Activated CD4-positive, alpha-beta T cell treated with anti-CD3 and anti-CD28 coated beads, Interleukin-2, amount 10 ng/mL, durations not matched to agents 7 days and 5 days (primary cell): ENCODE measurements around the gene IL17RD. TPM values are rescaled to one million over a fixed set of nuclear protein-coding genes. Genes with fewer than 3 reads are reported as not detected.

Source experiments
- CTCF ChIA-PET: fragments of 350-600 bp; sonication (Branson Sonifier 250); formaldehyde crosslinking; loops from one replicate; lab custom pipeline; 2021; ENCODE audit warnings: antibody characterized with exemption; lab: Charles Lee
- POLR2A ChIA-PET: fragments of 350-600 bp; sonication (Branson Sonifier 250); formaldehyde crosslinking; loops from one replicate; lab custom pipeline; 2021; ENCODE audit warnings: antibody characterized with exemption; lab: Charles Lee
- DNase-seq: peaks from one replicate; pipeline ENCODE4 v3.0.0-alpha.2; 2020
- H3K27ac Mint-ChIP-seq: one replicate; pipeline ENCODE4 v1.8.0; 2021; ENCODE audit warnings: mild to moderate bottlenecking, moderate library complexity, mixed read lengths
- H3K27me3 Mint-ChIP-seq: one replicate; pipeline ENCODE4 v1.8.0; 2021; ENCODE audit warnings: mixed read lengths
- H3K36me3 Mint-ChIP-seq: one replicate; pipeline ENCODE4 v1.8.0; 2021; ENCODE audit warnings: low read depth, mixed read lengths
- H3K4me1 Mint-ChIP-seq: one replicate; pipeline ENCODE4 v1.8.0; 2021; ENCODE audit warnings: mixed read lengths
- H3K4me3 Mint-ChIP-seq: one replicate; pipeline ENCODE4 v1.8.0; 2021; ENCODE audit warnings: mild to moderate bottlenecking, moderate library complexity, mixed read lengths
- H3K9me3 Mint-ChIP-seq: one replicate; pipeline ENCODE4 v1.8.0; 2021; ENCODE audit warnings: mixed read lengths
- total RNA-seq, 2 experiments: library from RNA; stranded (reverse); gene quantifications; one replicate each; pipeline ENCODE4 v1.2.3, GENCODE V29; 2021

The IL17RD gene
- total RNA-seq, 2 experiments from 2014 or later: not detected

DNA sequence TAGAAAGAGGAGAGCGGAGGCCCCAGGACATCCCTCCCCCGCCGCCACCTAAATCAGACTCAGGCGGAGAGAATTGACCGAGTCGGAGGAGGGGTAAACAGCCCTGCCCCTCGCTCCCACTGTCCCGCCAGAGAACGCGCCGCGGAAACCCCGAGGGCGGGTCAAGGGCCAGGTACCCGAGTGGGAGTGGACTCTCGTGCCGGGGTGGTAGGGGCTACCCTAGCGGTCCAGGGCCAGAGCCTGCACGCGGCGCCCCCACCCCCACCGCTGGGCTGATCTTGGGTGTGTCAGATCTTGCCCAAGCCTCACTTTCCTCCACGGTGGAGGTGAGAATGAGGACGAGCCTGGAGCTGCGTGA lies 85.7 kb downstream of the IL17RD start:
- peaks cover 3% of the 10 kb centered on the region for H3K4me1 Mint-ChIP-seq
- CTCF ChIA-PET: no interaction called here
- POLR2A ChIA-PET: no interaction called here
- H3K4me3 Mint-ChIP-seq: peak overlapping the region; percentile 31
- no peaks in the 10 kb centered on the region for H3K36me3 Mint-ChIP-seq
- no peaks in the 10 kb centered on the region for H3K9me3 Mint-ChIP-seq
- H3K27ac Mint-ChIP-seq: no peak overlapping the region
- peaks cover 51% of the 10 kb centered on the region for H3K27me3 Mint-ChIP-seq
- DNase-seq: no peak

DNA sequence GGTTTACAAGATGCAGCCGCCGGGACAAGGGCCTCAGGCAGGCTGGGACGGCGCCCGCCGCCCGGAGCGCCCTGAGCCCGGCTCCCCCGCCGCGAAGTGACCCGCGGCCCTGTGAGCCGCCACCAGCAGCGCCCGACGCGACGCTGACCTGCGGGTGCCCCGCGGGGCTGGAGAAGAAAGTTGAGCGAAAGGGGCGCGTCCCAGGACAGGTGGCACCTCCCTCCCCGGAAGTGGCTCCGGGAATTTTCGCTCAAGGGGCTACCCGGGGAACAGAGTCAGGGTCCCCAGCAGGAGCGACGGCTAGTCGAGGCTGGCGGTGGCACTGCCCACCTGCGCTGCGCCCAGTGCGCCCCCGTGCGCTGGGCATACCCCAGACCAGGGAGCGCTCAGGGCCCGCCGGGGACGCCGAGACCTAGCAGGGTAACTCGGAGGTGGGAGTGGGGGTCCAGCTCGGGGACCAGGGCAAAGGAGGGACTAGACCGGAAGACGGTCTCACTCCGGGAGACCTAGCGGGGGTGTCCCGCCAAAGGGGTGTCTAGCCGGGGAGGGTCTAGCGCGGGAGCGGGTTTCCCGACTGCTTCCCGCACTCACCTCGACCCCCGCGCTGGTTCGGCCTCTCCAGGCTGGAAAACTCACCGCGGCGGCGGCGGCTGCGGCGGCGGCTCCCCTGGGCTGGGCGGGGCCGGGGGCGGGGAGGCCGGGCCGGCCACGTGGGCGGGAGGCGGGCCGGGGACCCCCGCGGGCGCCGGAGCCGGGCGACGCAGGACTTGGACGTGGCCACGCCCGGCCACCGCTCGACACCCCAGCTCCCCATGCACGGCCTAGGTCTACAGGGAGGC lies 86.3 kb downstream of the IL17RD start:
- POLR2A ChIA-PET: interaction anchor here (0.5 kb wide), 1 partner anchor 82 kb away, joined by 5 read pairs; no protein-coding TSS in a partner anchor
- Mint-ChIP-seq H3K4me1 (peaks cover 3% of the 10 kb centered on the region), H3K27ac (no peak overlapping the region), H3K9me3 (no peaks in the 10 kb centered on the region), H3K36me3 (no peaks in the 10 kb centered on the region), H3K27me3 (peaks cover 56% of the 10 kb centered on the region), H3K4me3 (peak overlapping the region; percentile 47)
- CTCF ChIA-PET: no interaction called here
- DNase-seq: no peak

- Mint-ChIP-seq H3K4me1 (peaks cover 3% of the 10 kb centered on the region), H3K9me3 (no peaks in the 10 kb centered on the region), H3K4me3 (peak overlapping the region; percentile 33), H3K27me3 (peaks cover 56% of the 10 kb centered on the region), H3K27ac (no peak overlapping the region), H3K36me3 (no peaks in the 10 kb centered on the region)
- DNase-seq: peak; percentile 29
- ChIA-PET POLR2A (interaction anchor here (0.5 kb wide), 1 partner anchor 82 kb away, joined by 5 read pairs; no protein-coding TSS in a partner anchor), CTCF (interaction anchor here (0.9 kb wide), 1 partner anchor 13 kb away, joined by 3 read pairs; no protein-coding TSS in a partner anchor)
Measured at GRCh38 chr3:57078344-57078634, 86.9 kb downstream of the IL17RD start.

GRCh38 chr3:57077630-57078343 lies 87.4 kb downstream of the IL17RD start:
- POLR2A ChIA-PET: no interaction called here
- peak overlapping the region; percentile 33 for H3K4me3 Mint-ChIP-seq
- no peaks in the 10 kb centered on the region for H3K36me3 Mint-ChIP-seq
- CTCF ChIA-PET: interaction anchor here (0.9 kb wide), 1 partner anchor 13 kb away, joined by 3 read pairs; no protein-coding TSS in a partner anchor
- H3K9me3 Mint-ChIP-seq: no peaks in the 10 kb centered on the region
- DNase-seq: no peak
- no peak overlapping the region for H3K27ac Mint-ChIP-seq
- peaks cover 3% of the 10 kb centered on the region for H3K4me1 Mint-ChIP-seq
- H3K27me3 Mint-ChIP-seq: peaks cover 58% of the 10 kb centered on the region

- peaks cover 3% of the 10 kb centered on the region for H3K4me1 Mint-ChIP-seq
- H3K36me3 Mint-ChIP-seq: no peaks in the 10 kb centered on the region
- no peak overlapping the region for H3K4me3 Mint-ChIP-seq
- peaks cover 65% of the 10 kb centered on the region for H3K27me3 Mint-ChIP-seq
- H3K9me3 Mint-ChIP-seq: no peaks in the 10 kb centered on the region
- CTCF ChIA-PET: no interaction called here
- POLR2A ChIA-PET: no interaction called here
- no peak for DNase-seq
- H3K27ac Mint-ChIP-seq: no peak overlapping the region
Measured at GRCh38 chr3:57076422-57076951, 88.7 kb downstream of the IL17RD start.

GRCh38 chr3:57074135-57074534 lies 91.0 kb downstream of the IL17RD start:
- no peaks in the 10 kb centered on the region for H3K36me3 Mint-ChIP-seq
- peaks cover 3% of the 10 kb centered on the region for H3K4me1 Mint-ChIP-seq
- H3K4me3 Mint-ChIP-seq: no peak overlapping the region
- no peak overlapping the region for H3K27ac Mint-ChIP-seq
- peaks cover 57% of the 10 kb centered on the region for H3K27me3 Mint-ChIP-seq
- no peak for DNase-seq
- ChIA-PET POLR2A (no interaction called here), CTCF (no interaction called here)
- no peaks in the 10 kb centered on the region for H3K9me3 Mint-ChIP-seq

- Mint-ChIP-seq H3K36me3 (no peaks in the 10 kb centered on the region), H3K4me1 (peaks cover 4% of the 10 kb centered on the region), H3K27me3 (peaks cover 57% of the 10 kb centered on the region), H3K9me3 (no peaks in the 10 kb centered on the region), H3K4me3 (no peak overlapping the region), H3K27ac (no peak overlapping the region)
- ChIA-PET POLR2A (no interaction called here), CTCF (interaction anchor here (0.7 kb wide), 1 partner anchor 50 kb away, joined by 3 read pairs; no protein-coding TSS in a partner anchor)
- DNase-seq: no peak
Measured at GRCh38 chr3:57073628-57074027, 91.5 kb downstream of the IL17RD start.

- POLR2A ChIA-PET: no interaction called here
- Mint-ChIP-seq H3K9me3 (no peaks in the 10 kb centered on the region), H3K36me3 (no peaks in the 10 kb centered on the region), H3K4me3 (no peak overlapping the region), H3K27ac (no peak overlapping the region), H3K27me3 (peaks cover 21% of the 10 kb centered on the region), H3K4me1 (peaks cover 5% of the 10 kb centered on the region)
- DNase-seq: no peak
- CTCF ChIA-PET: interaction anchor here (0.7 kb wide), 1 partner anchor 330 kb away, joined by 6 read pairs; no protein-coding TSS in a partner anchor
Measured at GRCh38 chr3:57069503-57069902, 95.7 kb downstream of the IL17RD start.

GRCh38 chr3:57068437-57069089 lies 96.6 kb downstream of the IL17RD start:
- Mint-ChIP-seq H3K36me3 (no peaks in the 10 kb centered on the region), H3K4me1 (peaks cover 6% of the 10 kb centered on the region), H3K4me3 (no peak overlapping the region), H3K27ac (no peak overlapping the region), H3K27me3 (peaks cover 17% of the 10 kb centered on the region), H3K9me3 (no peaks in the 10 kb centered on the region)
- DNase-seq: no peak
- ChIA-PET CTCF (interaction anchor here (0.6 kb wide), 1 partner anchor 196 kb away, joined by 3 read pairs; no protein-coding TSS in a partner anchor), POLR2A (no interaction called here)

GRCh38 chr3:57066471-57066870 lies 98.7 kb downstream of the IL17RD start:
- H3K9me3 Mint-ChIP-seq: no peaks in the 10 kb centered on the region
- no peak overlapping the region for H3K4me3 Mint-ChIP-seq
- CTCF ChIA-PET: no interaction called here
- no peak overlapping the region for H3K27ac Mint-ChIP-seq
- peaks cover 9% of the 10 kb centered on the region for H3K4me1 Mint-ChIP-seq
- POLR2A ChIA-PET: no interaction called here
- DNase-seq: no peak
- H3K27me3 Mint-ChIP-seq: peaks cover 8% of the 10 kb centered on the region
- H3K36me3 Mint-ChIP-seq: no peaks in the 10 kb centered on the region

DNA sequence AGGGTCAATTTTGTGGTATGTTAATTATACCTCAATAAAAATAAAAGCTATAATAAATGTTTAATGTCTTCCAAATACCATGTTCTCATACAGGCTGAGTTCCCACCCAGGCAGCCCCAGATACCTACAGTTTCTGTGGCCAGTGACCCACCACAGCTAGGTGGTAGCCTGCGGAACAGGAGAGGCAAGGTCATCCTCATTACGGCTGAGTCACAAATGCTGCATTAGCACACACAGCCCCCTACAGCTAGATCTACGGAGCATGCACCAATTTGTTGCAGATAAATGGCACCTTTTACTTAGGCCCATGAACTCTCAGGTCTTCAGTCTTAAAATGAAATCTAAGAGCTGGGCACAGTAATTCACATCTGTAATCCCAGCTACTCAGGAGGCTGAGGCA lies 99.6 kb downstream of the IL17RD start:
- no peak for DNase-seq
- H3K27ac Mint-ChIP-seq: no peak overlapping the region
- CTCF ChIA-PET: interaction anchor here (0.7 to 1.1 kb wide), 2 partner anchors 12 to 570 kb away, joined by 3 to 5 read pairs; no protein-coding TSS in a partner anchor
- POLR2A ChIA-PET: interaction anchor here (0.5 kb wide), 1 partner anchor 824 kb away, joined by 3 read pairs; no protein-coding TSS in a partner anchor
- H3K27me3 Mint-ChIP-seq: peaks cover 6% of the 10 kb centered on the region
- peaks cover 10% of the 10 kb centered on the region for H3K4me1 Mint-ChIP-seq
- no peak overlapping the region for H3K4me3 Mint-ChIP-seq
- H3K36me3 Mint-ChIP-seq: no peaks in the 10 kb centered on the region
- H3K9me3 Mint-ChIP-seq: no peaks in the 10 kb centered on the region

DNA sequence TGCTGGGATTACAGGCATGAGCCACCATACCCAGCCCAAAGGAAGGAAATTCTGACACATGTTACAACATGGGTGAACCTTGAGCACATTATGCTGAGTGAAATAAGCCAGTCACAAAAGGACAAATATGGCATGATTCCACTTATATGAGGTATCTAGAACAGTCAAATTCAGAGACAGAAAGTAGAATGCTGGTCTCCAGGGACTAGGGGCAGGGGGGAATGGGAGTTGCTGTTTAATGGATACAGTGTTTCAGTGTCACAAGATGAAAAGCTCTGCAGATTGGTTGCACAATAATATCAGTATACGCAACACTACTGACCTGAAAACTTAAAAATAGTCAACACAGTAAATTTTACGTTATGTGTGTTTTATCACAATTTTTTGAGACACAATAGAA lies 100.6 kb downstream of the IL17RD start:
- no peak for DNase-seq
- no peaks in the 10 kb centered on the region for H3K36me3 Mint-ChIP-seq
- no peaks in the 10 kb centered on the region for H3K27me3 Mint-ChIP-seq
- H3K27ac Mint-ChIP-seq: no peak overlapping the region
- POLR2A ChIA-PET: no interaction called here
- CTCF ChIA-PET: interaction anchor here (1.1 kb wide), 1 partner anchor 13 kb away, joined by 3 read pairs; no protein-coding TSS in a partner anchor
- H3K4me3 Mint-ChIP-seq: no peak overlapping the region
- H3K4me1 Mint-ChIP-seq: peaks cover 15% of the 10 kb centered on the region
- H3K9me3 Mint-ChIP-seq: no peaks in the 10 kb centered on the region
